Spleen (tissue), 7 donors: ENCODE data around the gene PHLPP2.

ENCODE experiments used
- POLR2A ChIP-seq, 3 donors: fragments of 450-650 bp; IDR thresholded peaks; one replicate each; pipeline ENCODE4 v1.5.1; 2017; ENCODE audit warnings: antibody characterized with exemption in 3 of 3, mild to moderate bottlenecking in 1 of 3
- TF ChIP-seq, protein P1 (sequence below), 11 experiments: fragments of 200-600 bp in 7 of 11; fragments of 450-650 bp in 4 of 11; sonication (generic) in 4 of 11; IDR thresholded peaks in 8 of 11; conservative IDR thresholded peaks in 3 of 11; 1 replicate in 7 of 11; 2 replicates in 4 of 11; pipeline versions ENCODE4 v1.4.0 to v1.8.0; 2016 to 2021; ENCODE audit warnings: antibody characterized with exemption in 11 of 11, inconsistent platforms in 4 of 11, mild to moderate bottlenecking in 1 of 11
- donor health status: DM: no; HTN: no; CAD: no; lungs with moderate emphysema.
- donor health status: DM: no; HTN: no; CAD: no.
- donor health status: DM: no; HTN: no; CAD: no.

DNA sequence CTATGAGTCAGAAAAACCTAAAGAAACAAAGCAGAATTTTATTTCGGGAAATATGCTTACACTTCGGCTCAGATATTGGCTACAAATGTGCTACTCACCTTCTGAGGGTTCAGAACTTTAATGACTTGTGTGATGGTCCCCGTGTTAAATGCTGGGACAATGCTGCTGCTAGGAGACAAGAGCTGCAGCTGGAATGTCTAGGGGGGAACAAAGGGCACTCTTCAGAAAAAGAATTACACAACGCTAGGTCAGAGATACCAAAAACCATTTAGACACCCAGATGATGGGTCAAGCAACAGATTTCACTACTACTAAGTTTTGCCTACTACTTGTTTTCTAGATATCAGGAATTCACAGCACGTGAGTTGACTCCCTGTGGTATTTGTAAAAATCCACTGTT is 10.0 kb upstream of the PHLPP2 start:
- TF ChIP-seq POLR2A (IDR thresholded peaks at IDR 0.05) = no peak
- TF ChIP-seq, protein P1, sequence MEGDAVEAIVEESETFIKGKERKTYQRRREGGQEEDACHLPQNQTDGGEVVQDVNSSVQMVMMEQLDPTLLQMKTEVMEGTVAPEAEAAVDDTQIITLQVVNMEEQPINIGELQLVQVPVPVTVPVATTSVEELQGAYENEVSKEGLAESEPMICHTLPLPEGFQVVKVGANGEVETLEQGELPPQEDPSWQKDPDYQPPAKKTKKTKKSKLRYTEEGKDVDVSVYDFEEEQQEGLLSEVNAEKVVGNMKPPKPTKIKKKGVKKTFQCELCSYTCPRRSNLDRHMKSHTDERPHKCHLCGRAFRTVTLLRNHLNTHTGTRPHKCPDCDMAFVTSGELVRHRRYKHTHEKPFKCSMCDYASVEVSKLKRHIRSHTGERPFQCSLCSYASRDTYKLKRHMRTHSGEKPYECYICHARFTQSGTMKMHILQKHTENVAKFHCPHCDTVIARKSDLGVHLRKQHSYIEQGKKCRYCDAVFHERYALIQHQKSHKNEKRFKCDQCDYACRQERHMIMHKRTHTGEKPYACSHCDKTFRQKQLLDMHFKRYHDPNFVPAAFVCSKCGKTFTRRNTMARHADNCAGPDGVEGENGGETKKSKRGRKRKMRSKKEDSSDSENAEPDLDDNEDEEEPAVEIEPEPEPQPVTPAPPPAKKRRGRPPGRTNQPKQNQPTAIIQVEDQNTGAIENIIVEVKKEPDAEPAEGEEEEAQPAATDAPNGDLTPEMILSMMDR (IDR thresholded peaks at IDR 0.05 in 8 of 11, conservative IDR thresholded peaks at IDR 0.05 in 3 of 11) = no peak
